Measurements from ENCODE around the gene HAUS5. TPM values are rescaled to one million over a fixed set of nuclear protein-coding genes. Genes with fewer than 3 reads are reported as not detected.

The HAUS5 gene
- total and polyA plus RNA-seq, 10 of the 15 experiments (the other 5 are each of a cell fraction or from before 2014, with no cell fraction given), result 3.1 to 32.6 (median 17.6) TPM

- H2AFZ ChIP-seq (ENCODE audit: control insufficient read depth, low read depth, low read length), result peak overlapping the region; percentile 88
- POLR2A ChIA-PET, result interaction anchor here (0.7 to 3.0 kb wide), 9 partner anchors 12 to 327 kb away, joined by 3 to 16 read pairs (median 5); partner anchors contain the start of genes COX6B1 and HAUS5
- TF ChIP-seq RELA (IDR thresholded peaks at IDR 0.05; ENCODE audit: borderline replicate concordance, partially characterized antibody) (no peak), CBX3 (IDR thresholded peaks at IDR 0.05; ENCODE audit: borderline replicate concordance, low read depth) (no peak), CBX5 (IDR thresholded peaks at IDR 0.05; ENCODE audit: low read depth) (no peak), E2F8 (IDR thresholded peaks at IDR 0.05; ENCODE audit: low read depth, partially characterized antibody) (no peak), POLR2A (IDR thresholded peaks at IDR 0.05; ENCODE audit: low read depth, low read length) (no peak), ZBED1 (IDR thresholded peaks at IDR 0.05; ENCODE audit: borderline replicate concordance) (no peak), FOS (IDR thresholded peaks at IDR 0.05; ENCODE audit: borderline replicate concordance, extremely low read depth, insufficient read length) (peak; percentile 48), SIN3A (IDR thresholded peaks at IDR 0.05; ENCODE audit: low read depth, low read length) (no peak), NFYB (IDR thresholded peaks at IDR 0.05; ENCODE audit: insufficient read depth, low read depth, low read length) (peak; percentile 93), MYB (IDR thresholded peaks at IDR 0.05; ENCODE audit: borderline replicate concordance, low read depth, low read length) (no peak), RB1 (IDR thresholded peaks at IDR 0.05; ENCODE audit: borderline replicate concordance) (no peak), PBX3 (IDR thresholded peaks at IDR 0.05; ENCODE audit: insufficient replicate concordance, low read depth, low read length) (peak; percentile 89), PML (IDR thresholded peaks at IDR 0.05; ENCODE audit: low read length) (no peak), PRDM15 (CRISPR knock-in tag; IDR thresholded peaks at IDR 0.05) (no peak), CHD2 (IDR thresholded peaks at IDR 0.05; ENCODE audit: borderline replicate concordance, low read depth, low read length) (0 out of 2 replicates have a peak, but pooled peaks have one; percentile 32), ZZZ3 (IDR thresholded peaks at IDR 0.05; ENCODE audit: control insufficient read depth, insufficient read length, low read depth) (no peak)
Observed at GRCh38 chr19:35596366-35596999, 16.1 kb upstream of the HAUS5 start.

More at GRCh38 chr19:35596366-35596999, 16.1 kb upstream of the HAUS5 start:
- H3K9me3 ChIP-seq (replicated peaks; ENCODE audit: control insufficient read depth, insufficient read depth, low read length), result no peaks in the 10 kb centered on the region
- H3K4me3 ChIP-seq, result no peak overlapping the region
- ChIA-PET CTCF (interaction anchor here (0.6 to 3.2 kb wide), 6 partner anchors 14 to 89 kb away, joined by 3 to 16 read pairs (median 4); partner anchors contain the start of gene HAUS5), RAD21 (ENCODE audit: unreplicated experiment) (interaction anchor here (0.9 to 3.4 kb wide), 5 partner anchors 10 to 239 kb away, joined by 3 to 11 read pairs (median 6); partner anchors contain the start of gene COX6B1), SMC1A (ENCODE audit: uncharacterized antibody, unreplicated experiment) (interaction anchor here (1.0 to 2.8 kb wide), 3 partner anchors 11 to 98 kb away, joined by 3 to 14 read pairs (median 3); no protein-coding TSS in a partner anchor)
- WGBS (ENCODE audit: insufficient coverage, insufficient replicate concordance, low lambda C conversion rate, missing lambda C conversion rate), result 0% methylated on average over 4 of the region's 4 CpGs
- no peaks in the 10 kb centered on the region for H4K20me1 ChIP-seq (ENCODE audit: control insufficient read depth, insufficient read depth)
- 0 out of 2 replicates have a peak overlapping the region, but pooled peaks have one; percentile 13 for H3K27ac ChIP-seq (ENCODE audit: control insufficient read depth, insufficient read depth)
- in situ Hi-C loops (cut with MboI) (no loop called here), intact Hi-C loops (cut with micrococcal nuclease; ENCODE audit: unreplicated experiment) (loop anchor here (5.0 kb wide), 1 partner anchor 249 kb away; the partner anchor contains the start of gene FFAR1)
- BruUV-seq (replicated peaks), result no TSS peak
- ATAC-seq (peak; percentile 99), DNase-seq (ENCODE audit: low read depth, low spot score) (peak; percentile 51), FAIRE-seq (peak; percentile 77)
- 0 out of 2 replicates have a peak overlapping the region, but pooled peaks have one; percentile 34 for H3K4me2 ChIP-seq (ENCODE audit: control insufficient read depth, insufficient read depth)
- no peak overlapping the region for H3K9ac ChIP-seq (ENCODE audit: control insufficient read depth, insufficient read depth, low read length)
- no peaks in the 10 kb centered on the region; a peak in 1 of 4 replicates for H3K27me3 ChIP-seq (replicated peaks in 1 of 2; ENCODE audit: control insufficient read depth in 2 of 2, insufficient read depth in 2 of 2, low read length in 1 of 2)
- H3K36me3 ChIP-seq (ENCODE audit: control insufficient read depth in 2 of 2, insufficient read depth in 2 of 2, low read length in 1 of 2), result no peaks in the 10 kb centered on the region
- H3K79me2 ChIP-seq (ENCODE audit: control insufficient read depth, insufficient read depth, low read length), result no peaks in the 10 kb centered on the region
- no peaks in the 10 kb centered on the region; the same call in none of the 2 replicates for H3K4me1 ChIP-seq (ENCODE audit: control insufficient read depth, insufficient read depth, low read length)
